Measurements from ENCODE around the gene PSME3.
A peak's percentile ranks its signal among the peaks of the same experiment; 100 is the strongest.

DNA sequence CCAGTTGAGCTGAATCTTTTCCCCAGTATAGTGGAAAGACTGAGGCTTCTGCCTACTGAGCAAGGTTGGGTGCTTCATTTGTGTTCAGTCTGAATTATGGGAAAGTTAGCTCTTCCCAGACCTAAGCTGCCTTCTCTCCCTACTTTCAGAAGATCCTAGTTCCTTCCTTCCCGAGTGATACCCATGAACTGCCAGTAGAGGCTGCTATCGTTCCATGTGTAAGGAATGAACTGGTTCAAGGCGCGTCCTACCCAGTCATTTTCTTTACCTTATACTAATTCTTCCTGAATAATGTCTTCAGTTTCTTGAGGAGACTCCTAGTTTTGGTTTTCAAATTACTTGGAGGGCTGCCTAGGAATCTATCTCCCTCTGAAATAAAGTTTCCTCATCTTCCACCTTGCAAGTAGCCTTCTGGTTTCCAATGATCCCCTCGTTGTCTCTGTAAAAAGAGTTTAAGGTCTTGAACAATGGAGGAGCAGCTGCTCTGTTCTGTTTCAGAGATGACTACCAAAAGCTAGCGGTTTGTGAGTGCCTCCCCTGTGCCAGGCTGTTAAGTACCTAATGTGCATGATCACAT is 10.2 kb downstream of the PSME3 start:
- TF ChIP-seq, protein P1, sequence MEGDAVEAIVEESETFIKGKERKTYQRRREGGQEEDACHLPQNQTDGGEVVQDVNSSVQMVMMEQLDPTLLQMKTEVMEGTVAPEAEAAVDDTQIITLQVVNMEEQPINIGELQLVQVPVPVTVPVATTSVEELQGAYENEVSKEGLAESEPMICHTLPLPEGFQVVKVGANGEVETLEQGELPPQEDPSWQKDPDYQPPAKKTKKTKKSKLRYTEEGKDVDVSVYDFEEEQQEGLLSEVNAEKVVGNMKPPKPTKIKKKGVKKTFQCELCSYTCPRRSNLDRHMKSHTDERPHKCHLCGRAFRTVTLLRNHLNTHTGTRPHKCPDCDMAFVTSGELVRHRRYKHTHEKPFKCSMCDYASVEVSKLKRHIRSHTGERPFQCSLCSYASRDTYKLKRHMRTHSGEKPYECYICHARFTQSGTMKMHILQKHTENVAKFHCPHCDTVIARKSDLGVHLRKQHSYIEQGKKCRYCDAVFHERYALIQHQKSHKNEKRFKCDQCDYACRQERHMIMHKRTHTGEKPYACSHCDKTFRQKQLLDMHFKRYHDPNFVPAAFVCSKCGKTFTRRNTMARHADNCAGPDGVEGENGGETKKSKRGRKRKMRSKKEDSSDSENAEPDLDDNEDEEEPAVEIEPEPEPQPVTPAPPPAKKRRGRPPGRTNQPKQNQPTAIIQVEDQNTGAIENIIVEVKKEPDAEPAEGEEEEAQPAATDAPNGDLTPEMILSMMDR (IDR thresholded peaks at IDR 0.05): peak; percentile 62 to 96 (median 86)
- TF ChIP-seq POLR2AphosphoS5 (IDR thresholded peaks at IDR 0.05): peak; percentile 57
- no peak for TF ChIP-seq POLR2A (IDR thresholded peaks at IDR 0.05)
